HepG2 (cell line): ENCODE measurements around the gene RAN. TPM values are rescaled to one million over a fixed set of nuclear protein-coding genes. Genes with fewer than 3 reads are reported as not detected.

Experiments used
- ADNP ChIP-seq: sonication (generic); formaldehyde crosslinking; IDR thresholded peaks from 2 replicates; pipeline ENCODE4 v1.4.0; 2020; ENCODE audit warnings: missing genetic modification reagents
- GLI4 ChIP-seq: sonication (generic); formaldehyde crosslinking; IDR thresholded peaks from 2 replicates; pipeline ENCODE4 v1.5.1; 2020; ENCODE audit warnings: missing genetic modification reagents, mild to moderate bottlenecking, moderate library complexity, borderline replicate concordance
- SNAI1 ChIP-seq: sonication (generic); formaldehyde crosslinking; IDR thresholded peaks from 2 replicates; pipeline ENCODE4 v1.5.0; 2020; ENCODE audit warnings: mild to moderate bottlenecking, missing genetic modification reagents, borderline replicate concordance
- STAT5B ChIP-seq: sonication (generic); formaldehyde crosslinking; IDR thresholded peaks from 2 replicates; pipeline ENCODE4 v1.4.0; 2020; ENCODE audit warnings: missing genetic modification reagents
- TFDP1 ChIP-seq: IDR thresholded peaks from 2 replicates; pipeline ENCODE4 v1.6.1; 2016; ENCODE audit warnings: missing compliant biosample characterization, missing genetic modification reagents, borderline replicate concordance
- THAP11 ChIP-seq: IDR thresholded peaks from 2 replicates; pipeline ENCODE4 v1.6.1; 2016; ENCODE audit warnings: missing biosample characterization, missing genetic modification reagents
- ZFP36L1 ChIP-seq: sonication (generic); formaldehyde crosslinking; IDR thresholded peaks from 2 replicates; pipeline ENCODE4 v1.8.0; 2022; ENCODE audit warnings: mild to moderate bottlenecking, missing genetic modification reagents, moderate library complexity
- ZNF20 ChIP-seq: sonication (generic); formaldehyde crosslinking; IDR thresholded peaks from 2 replicates; pipeline ENCODE4 v1.4.0; 2020; ENCODE audit warnings: mild to moderate bottlenecking, moderate library complexity, missing genetic modification reagents
- ZNF331 ChIP-seq: sonication (generic); formaldehyde crosslinking; IDR thresholded peaks from 2 replicates; pipeline ENCODE4 v1.4.0; 2020; ENCODE audit warnings: missing genetic modification reagents
- ZNF407 ChIP-seq: sonication (generic); formaldehyde crosslinking; IDR thresholded peaks from one replicate; pipeline ENCODE4 v1.5.1; 2020; ENCODE audit warnings: mild to moderate bottlenecking, missing genetic modification reagents; ENCODE audit errors: not compliant biosample characterization
- ZNF44 ChIP-seq: sonication (generic); formaldehyde crosslinking; IDR thresholded peaks from 2 replicates; pipeline ENCODE4 v1.5.1; 2020; ENCODE audit warnings: mild to moderate bottlenecking, missing genetic modification reagents
- ZNF558 ChIP-seq: sonication (generic); formaldehyde crosslinking; IDR thresholded peaks from 2 replicates; pipeline ENCODE4 v1.9.0; 2022; ENCODE audit warnings: mild to moderate bottlenecking, missing genetic modification reagents, borderline replicate concordance
- ZNF878 ChIP-seq: sonication (generic); formaldehyde crosslinking; IDR thresholded peaks from 2 replicates; pipeline ENCODE4 v1.8.1; 2023; ENCODE audit warnings: mild to moderate bottlenecking, missing genetic modification reagents, moderate library complexity
- polyA plus RNA-seq, 8 experiments: library from polyadenylated mRNA; depleted of rRNA in 3 of 8; stranded (reverse) in 7 of 8; unstranded in 1 of 8; fragments of >200 nt; fragmentation: Illumina TruSeq in 4 of 8; extraction: Trizol in 4 of 8; gene quantifications; 2 replicates each; pipeline versions ENCODE4 v1.2.1 to v1.2.3, GENCODE V29; 2011 to 2016; ENCODE audit warnings: low read depth in 4 of 8, missing spikeins in 1 of 8, mixed read lengths in 1 of 8; ENCODE audit not compliant: insufficient read depth in 1 of 8
- total RNA-seq, 5 experiments: library from RNA; depleted of rRNA; stranded (reverse); fragments of >200 nt; fragmentation: Illumina TruSeq; extraction: Trizol; gene quantifications; 2 replicates each; pipeline ENCODE4 v1.2.3, GENCODE V29; 2016; ENCODE audit warnings: low read depth in 1 of 5
- TF ChIP-seq, protein P1 (sequence below): sonication (generic); formaldehyde crosslinking; IDR thresholded peaks from 2 replicates; pipeline ENCODE4 v1.9.0; 2022; ENCODE audit warnings: low read depth, missing genetic modification reagents
- TF ChIP-seq, protein P2 (sequence below): sonication (generic); formaldehyde crosslinking; IDR thresholded peaks from 2 replicates; pipeline ENCODE4 v1.5.1; 2020; ENCODE audit warnings: missing genetic modification reagents, mild to moderate bottlenecking, borderline replicate concordance

RAN gene
- total and polyA plus RNA-seq, 2 of the 13 experiments (the other 11 are each of a cell fraction or from before 2014, with no cell fraction given): 1,335 to 1,630 TPM

DNA sequence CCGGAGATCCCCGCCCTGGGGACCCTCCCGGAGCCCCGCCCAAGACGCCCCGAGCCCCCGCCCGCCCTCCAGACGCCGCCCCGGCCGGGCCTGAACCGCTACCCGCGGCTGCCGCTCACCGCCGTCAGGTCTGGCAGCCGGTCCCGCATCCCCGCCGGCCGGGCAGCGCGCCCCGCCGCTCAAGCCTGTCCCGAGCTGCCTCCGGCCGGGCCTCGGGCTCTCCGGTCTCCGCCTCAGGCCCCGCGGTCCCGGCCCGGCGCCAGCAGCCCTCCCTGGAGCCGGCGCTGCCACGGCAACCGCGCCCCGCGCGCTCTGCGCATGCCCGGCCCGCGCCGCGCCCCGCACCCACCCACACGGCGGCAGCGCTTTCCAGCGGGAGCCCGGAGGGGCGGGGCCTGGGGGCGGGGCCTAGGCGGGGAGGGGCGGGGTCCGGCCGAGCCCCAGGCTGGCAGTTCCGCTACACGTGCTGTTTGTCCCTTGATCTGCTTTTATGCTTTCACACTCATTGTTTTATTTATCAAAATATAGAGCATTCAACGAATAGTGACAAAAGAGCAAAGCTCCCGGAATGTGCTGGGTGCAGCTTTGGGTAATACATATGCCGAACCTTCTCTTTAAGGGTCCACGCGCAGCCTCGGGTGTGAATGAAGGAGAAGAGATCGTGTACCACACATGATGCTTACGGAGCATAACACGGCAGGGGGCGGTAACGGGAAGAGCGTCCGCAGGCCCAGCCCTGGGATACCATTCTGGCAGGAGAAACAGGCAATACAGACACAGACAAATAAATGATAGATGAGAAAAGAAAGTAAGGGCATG lies 32.7 kb upstream of the RAN start, which contains the start of gene STX2 (continued):
- peak; percentile 66; the same call in 1 of the 2 replicates for TF ChIP-seq TFDP1 (CRISPR knock-in tag)
- peak; percentile 36; the same call in 1 of the 2 replicates for TF ChIP-seq GLI4 (CRISPR knock-in tag)
- TF ChIP-seq ZNF331 (CRISPR knock-in tag): peak; percentile 15; the same call in 1 of the 2 replicates
- TF ChIP-seq THAP11 (CRISPR knock-in tag): peak; percentile 44; the same call in 1 of the 2 replicates
- TF ChIP-seq ZFP36L1 (CRISPR knock-in tag): no peak
- peak; percentile 71; the same call in 1 of the 2 replicates for TF ChIP-seq ZNF44 (CRISPR knock-in tag)
- TF ChIP-seq, protein P1, sequence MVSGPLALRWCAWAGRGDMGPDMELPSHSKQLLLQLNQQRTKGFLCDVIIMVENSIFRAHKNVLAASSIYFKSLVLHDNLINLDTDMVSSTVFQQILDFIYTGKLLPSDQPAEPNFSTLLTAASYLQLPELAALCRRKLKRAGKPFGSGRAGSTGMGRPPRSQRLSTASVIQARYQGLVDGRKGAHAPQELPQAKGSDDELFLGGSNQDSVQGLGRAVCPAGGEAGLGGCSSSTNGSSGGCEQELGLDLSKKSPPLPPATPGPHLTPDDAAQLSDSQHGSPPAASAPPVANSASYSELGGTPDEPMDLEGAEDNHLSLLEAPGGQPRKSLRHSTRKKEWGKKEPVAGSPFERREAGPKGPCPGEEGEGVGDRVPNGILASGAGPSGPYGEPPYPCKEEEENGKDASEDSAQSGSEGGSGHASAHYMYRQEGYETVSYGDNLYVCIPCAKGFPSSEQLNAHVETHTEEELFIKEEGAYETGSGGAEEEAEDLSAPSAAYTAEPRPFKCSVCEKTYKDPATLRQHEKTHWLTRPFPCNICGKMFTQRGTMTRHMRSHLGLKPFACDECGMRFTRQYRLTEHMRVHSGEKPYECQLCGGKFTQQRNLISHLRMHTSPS: no peak
- TF ChIP-seq, protein P2, sequence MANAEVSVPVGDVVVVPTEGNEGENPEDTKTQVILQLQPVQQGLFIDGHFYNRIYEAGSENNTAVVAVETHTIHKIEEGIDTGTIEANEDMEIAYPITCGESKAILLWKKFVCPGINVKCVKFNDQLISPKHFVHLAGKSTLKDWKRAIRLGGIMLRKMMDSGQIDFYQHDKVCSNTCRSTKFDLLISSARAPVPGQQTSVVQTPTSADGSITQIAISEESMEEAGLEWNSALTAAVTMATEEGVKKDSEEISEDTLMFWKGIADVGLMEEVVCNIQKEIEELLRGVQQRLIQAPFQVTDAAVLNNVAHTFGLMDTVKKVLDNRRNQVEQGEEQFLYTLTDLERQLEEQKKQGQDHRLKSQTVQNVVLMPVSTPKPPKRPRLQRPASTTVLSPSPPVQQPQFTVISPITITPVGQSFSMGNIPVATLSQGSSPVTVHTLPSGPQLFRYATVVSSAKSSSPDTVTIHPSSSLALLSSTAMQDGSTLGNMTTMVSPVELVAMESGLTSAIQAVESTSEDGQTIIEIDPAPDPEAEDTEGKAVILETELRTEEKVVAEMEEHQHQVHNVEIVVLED (CRISPR knock-in tag): peak; percentile 61; the same call in 1 of the 2 replicates
- TF ChIP-seq ZNF407: no peak
- TF ChIP-seq ZNF878 (CRISPR knock-in tag): no peak
- no peak for TF ChIP-seq ZNF558
- no peak for TF ChIP-seq STAT5B (CRISPR knock-in tag)
- TF ChIP-seq ADNP (CRISPR knock-in tag): no peak
- no peak for TF ChIP-seq ZNF20
- no peak for TF ChIP-seq SNAI1 (CRISPR knock-in tag)
